ENCODE measurements around the gene SLC16A8. TPM values are rescaled to one million over a fixed set of nuclear protein-coding genes. Genes with fewer than 3 reads are reported as not detected.

Gene SLC16A8
- total and polyA plus RNA-seq, 8 donors: 0.05 to 0.57 (median 0.06) TPM; not detected in 5

GRCh38 chr22:38062791-38063190 lies 21.2 kb downstream of the SLC16A8 start:
- Histone ChIP-seq H3K9me3 (no peaks in the 10 kb centered on the region), H3K27me3 (no peaks in the 10 kb centered on the region), H3K4me3 (no peak overlapping the region), H3K36me3 (peaks cover 0 to 31% (median 16%) of the 10 kb centered on the region in 3 donors), H3K4me1 (peaks cover 0 to 3% (median 0%) of the 10 kb centered on the region in 3 donors), H3K27ac (no peak overlapping the region)
- no peak for FAIRE-seq
- DNase-seq: no peak
- ATAC-seq: no peak
- no peak for TF ChIP-seq CTCF (IDR thresholded peaks at IDR 0.05)
- intact Hi-C loops (cut with DNase I): no loop called here
- 74 to 77% methylated on average over 6 of the region's 6 CpGs for WGBS, 2 donors

- H3K9me3 ChIP-seq: no peaks in the 10 kb centered on the region
- H3K27ac ChIP-seq: peak within 1 kb of the TSS; percentile 66 to 87 (median 79)
- H3K27me3 ChIP-seq: no peaks in the 10 kb centered on the region
- intact Hi-C loops (cut with DNase I): loop anchor here in 1 of 3 donors (10.0 kb wide), 1 partner anchor 528 kb away; no protein-coding TSS in a partner anchor
- TF ChIP-seq CTCF (IDR thresholded peaks at IDR 0.05): no peak
- H3K4me1 ChIP-seq: peaks cover 0 to 3% (median 0%) of the 10 kb centered on the region in 3 donors
- 1% methylated on average over 46 to 47 of the region's 47 CpGs for WGBS, 2 donors
- H3K36me3 ChIP-seq: no peaks in the 10 kb centered on the region
- ATAC-seq (peak; percentile 89 to 95 (median 92)), DNase-seq (peak; percentile 84 to 97 (median 90)), FAIRE-seq (no peak)
- H3K4me3 ChIP-seq: peak within 1 kb of the TSS; percentile 39 to 73 (median 65)
Observed at GRCh38 chr22:38056969-38057891, 26.8 kb downstream of the SLC16A8 start, which contains the start of gene PICK1. Gene PICK1 (plus strand): TSS chr22:38057404. CDS start chr22:38057810, 406 bp downstream.

- no peaks in the 10 kb centered on the region for H3K9me3 ChIP-seq
- intact Hi-C loops (cut with DNase I): loop anchor here in 2 of 3 donors (5.0 to 10.0 kb wide), 3 partner anchors 295 to 533 kb away; partner anchors contain the start of gene DMC1 (in 1 of the 2)
- no peak overlapping the region for H3K4me3 ChIP-seq
- peak; percentile 60 to 87 (median 82) for ATAC-seq
- no peak for FAIRE-seq
- peak; percentile 81 to 87 (median 84) for TF ChIP-seq CTCF (IDR thresholded peaks at IDR 0.05)
- no peaks in the 10 kb centered on the region for H3K27me3 ChIP-seq
- no peak overlapping the region for H3K27ac ChIP-seq
- peak; percentile 64 to 91 (median 81) for DNase-seq
- 24 to 29% methylated on average over 28 to 30 of the region's 30 CpGs for WGBS, 2 donors
- no peaks in the 10 kb centered on the region for H3K4me1 ChIP-seq
- no peaks in the 10 kb centered on the region for H3K36me3 ChIP-seq
Observed at GRCh38 chr22:38051900-38052862, 31.8 kb downstream of the SLC16A8 start.

- intact Hi-C loops (cut with DNase I): loop anchor here in 2 of 3 donors (5.0 to 10.0 kb wide), 3 partner anchors 296 to 534 kb away; partner anchors contain the start of gene DMC1 (in 1 of the 2)
- WGBS, 2 donors: 73 to 79% methylated on average over 8 of the region's 8 CpGs
- H3K27ac ChIP-seq: no peak overlapping the region
- H3K9me3 ChIP-seq: no peaks in the 10 kb centered on the region
- no peak overlapping the region for H3K4me3 ChIP-seq
- H3K36me3 ChIP-seq: no peaks in the 10 kb centered on the region
- no peaks in the 10 kb centered on the region for H3K27me3 ChIP-seq
- FAIRE-seq (no peak), ATAC-seq (no peak), DNase-seq (peak in 1 of 6 donors; percentile 63)
- no peaks in the 10 kb centered on the region for H3K4me1 ChIP-seq
- TF ChIP-seq CTCF (IDR thresholded peaks at IDR 0.05): no peak
Observed at GRCh38 chr22:38051261-38051660, 32.7 kb downstream of the SLC16A8 start.

Data from pancreas (tissue), 10 donors.